Pancreas (tissue), 10 donors: ENCODE results near the gene AKAP13. TPM values are rescaled to one million over a fixed set of nuclear protein-coding genes. Genes with fewer than 3 reads are reported as not detected.
A peak's percentile ranks its signal among the peaks of the same experiment; 100 is the strongest.

ENCODE experiments used
- ATAC-seq, 4 donors: fragments of 200-7000 bp; cut with Tn5 transposase; one replicate each; pipeline versions ENCODE4 v1.8.0 to v1.9.1; 2020; ENCODE audit warnings: mild to moderate bottlenecking in 4 of 4, moderate library complexity in 4 of 4
- DNase-seq, 6 donors: peaks; one replicate each; pipeline ENCODE4 v3.0.0-alpha.2; 2020
- FAIRE-seq: peaks from 2 replicates; lab custom pipeline; 2012; peaks lifted over from hg19 to GRCh38; lab: Jason Lieb, UNC
- H3K27ac ChIP-seq, 4 donors: fragments of 200-600 bp; sonication (generic); 1 replicate in 3 of 4; 2 replicates in 1 of 4; pipeline versions ENCODE4 v1.5.0 to v1.8.0; 2020
- H3K27me3 ChIP-seq, 4 donors: fragments of 200-600 bp; one replicate each; pipeline ENCODE4 v1.8.0; 2021
- H3K36me3 ChIP-seq, 3 donors: fragments of 200-600 bp; sonication (generic) in 1 of 3; one replicate each; pipeline versions ENCODE4 v1.5.0 to v1.8.0; 2020 to 2021
- H3K4me1 ChIP-seq, 3 donors: fragments of 200-600 bp; one replicate each; pipeline ENCODE4 v1.8.0; 2021
- H3K4me3 ChIP-seq, 4 donors: fragments of 200-600 bp; sonication (generic) in 2 of 4; one replicate each; pipeline versions ENCODE4 v1.5.0 to v1.8.0; 2020 to 2021
- H3K9me3 ChIP-seq, 4 donors: fragments of 200-600 bp; one replicate each; pipeline ENCODE4 v1.8.0; 2021
- CTCF ChIP-seq, 4 donors: fragments of 200-600 bp; sonication (generic) in 3 of 4; IDR thresholded peaks; one replicate each; pipeline versions ENCODE4 v1.5.0 to v1.8.0; 2021; ENCODE audit warnings: antibody characterized with exemption in 4 of 4
- WGBS, 2 donors: extraction: QIAGEN DNeasy Blood & Tissue Kit; methylation state at CpG; one replicate each; pipeline ENCODE4 v1.1.7; 2013; 5-methylcytosine and 5-hydroxymethylcytosine counted together
- intact Hi-C, 3 donors: fragments of 100-400 bp; cut with DNase I; formaldehyde crosslinking; loops; one replicate each; pipeline versions ENCODE4 v1.11.1 to v1.14.2; 2022
- polyA plus RNA-seq, 2 donors: library from polyadenylated mRNA; stranded (reverse); fragments of 200-250 nt; gene quantifications; one replicate each; pipeline ENCODE4 v1.2.3, GENCODE V29; 2013
- total RNA-seq, 6 donors: library from RNA; stranded (reverse); fragmentation: NEBNext Ultra II Directional in 4 of 6; extraction: Animal tissue kit (Norgen Biotek cat#: 25700) in 4 of 6; gene quantifications; one replicate each; pipeline versions ENCODE4 v1.2.1 to v1.2.4, GENCODE V29; 2021 to 2023
- donor health status: healthy with polysubstance abuse.
- donor health status: DM: no; HTN: no; CAD: no; lungs with moderate emphysema.
- donor health status: DM: no; HTN: no; CAD: no.
- donor health status: control.
- donor health status: control.
- donor health status: Bipolar disorder and iron deficiency.
- donor health status: DM: yes; HTN: yes; CAD: no.
- donor health status: DM: no; HTN: no; CAD: no.
- donor health status: DM: no; HTN: no; CAD: no.
- donor health status: DM: yes; HTN: yes; CAD: no.

The AKAP13 gene
- total and polyA plus RNA-seq, 8 donors, result 64.9 to 139 (median 89.9) TPM

DNA sequence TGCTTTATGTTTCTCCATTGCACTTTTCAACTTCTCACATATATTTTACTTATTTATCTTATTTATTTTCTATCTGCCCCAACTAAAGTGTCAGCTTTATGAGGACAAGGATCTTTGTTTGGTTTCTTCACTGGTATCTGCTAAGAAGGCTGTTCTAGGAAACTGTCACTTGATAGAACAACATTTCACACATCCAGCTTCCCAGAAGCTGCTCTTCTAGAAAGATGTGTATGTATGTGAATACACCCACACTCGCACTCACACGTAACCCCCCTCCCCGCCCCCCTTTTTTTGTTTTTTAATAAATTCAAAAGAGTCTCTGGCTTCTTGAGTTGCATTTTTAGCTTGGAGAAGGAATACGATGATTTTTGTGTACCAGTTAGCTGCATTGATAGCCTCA lies 143.1 kb downstream of the AKAP13 start:
- FAIRE-seq (no peak), ATAC-seq (no peak), DNase-seq (no peak)
- peaks cover 9 to 28% (median 13%) of the 10 kb centered on the region in 3 donors for H3K4me1 ChIP-seq
- no peaks in the 10 kb centered on the region for H3K36me3 ChIP-seq
- no peaks in the 10 kb centered on the region for H3K27me3 ChIP-seq
- WGBS, 2 donors, result 88 to 92% methylated on average over 4 of the region's 4 CpGs
- H3K4me3 ChIP-seq, result no peak overlapping the region
- intact Hi-C loops, result no loop called here
- no peak overlapping the region for H3K27ac ChIP-seq
- TF ChIP-seq CTCF (IDR thresholded peaks at IDR 0.05), result no peak
- H3K9me3 ChIP-seq, result no peaks in the 10 kb centered on the region

DNA sequence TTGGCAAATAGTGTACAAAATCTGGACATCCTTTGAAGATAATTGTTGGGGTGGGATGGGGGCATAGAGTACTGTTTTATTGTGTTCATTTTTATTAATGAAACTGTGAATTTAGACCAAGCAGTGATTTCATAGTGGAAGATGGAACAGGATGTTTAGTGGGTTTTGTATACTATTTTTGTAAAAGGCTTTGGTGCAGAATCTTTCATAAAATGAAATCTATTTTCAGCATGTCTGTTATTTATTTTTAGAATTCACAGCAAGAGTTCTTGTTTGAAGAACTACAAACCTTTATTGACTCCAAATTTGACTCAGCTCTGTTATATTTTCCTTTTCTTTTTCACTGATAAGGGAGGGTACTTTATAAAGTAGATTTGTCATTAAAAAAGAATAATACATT lies 145.4 kb downstream of the AKAP13 start:
- DNase-seq (no peak), FAIRE-seq (peak; percentile 23), ATAC-seq (no peak)
- intact Hi-C loops, result no loop called here
- no peak overlapping the region for H3K4me3 ChIP-seq
- no peak for TF ChIP-seq CTCF (IDR thresholded peaks at IDR 0.05)
- H3K27me3 ChIP-seq, result no peaks in the 10 kb centered on the region
- no peak overlapping the region for H3K27ac ChIP-seq
- no peaks in the 10 kb centered on the region for H3K9me3 ChIP-seq
- H3K4me1 ChIP-seq, result peaks cover 11 to 30% (median 17%) of the 10 kb centered on the region in 3 donors
- H3K36me3 ChIP-seq, result no peaks in the 10 kb centered on the region

- ATAC-seq (peak in 3 of 4 donors; percentile 60 to 70 (median 67)), DNase-seq (no peak), FAIRE-seq (no peak)
- Histone ChIP-seq H3K9me3 (no peaks in the 10 kb centered on the region), H3K27me3 (no peaks in the 10 kb centered on the region), H3K27ac (peak overlapping the region in 2 of 4 donors; percentile 29 to 32), H3K36me3 (no peaks in the 10 kb centered on the region), H3K4me3 (no peak overlapping the region), H3K4me1 (peaks cover 16 to 39% (median 23%) of the 10 kb centered on the region in 3 donors)
- no peak for TF ChIP-seq CTCF (IDR thresholded peaks at IDR 0.05)
- intact Hi-C loops, result no loop called here
- 39 to 51% methylated on average over 3 of the region's 3 CpGs for WGBS, 2 donors
These were observed 147.5 kb downstream of the AKAP13 start for GRCh38 chr15:85527895-85528294.

DNA sequence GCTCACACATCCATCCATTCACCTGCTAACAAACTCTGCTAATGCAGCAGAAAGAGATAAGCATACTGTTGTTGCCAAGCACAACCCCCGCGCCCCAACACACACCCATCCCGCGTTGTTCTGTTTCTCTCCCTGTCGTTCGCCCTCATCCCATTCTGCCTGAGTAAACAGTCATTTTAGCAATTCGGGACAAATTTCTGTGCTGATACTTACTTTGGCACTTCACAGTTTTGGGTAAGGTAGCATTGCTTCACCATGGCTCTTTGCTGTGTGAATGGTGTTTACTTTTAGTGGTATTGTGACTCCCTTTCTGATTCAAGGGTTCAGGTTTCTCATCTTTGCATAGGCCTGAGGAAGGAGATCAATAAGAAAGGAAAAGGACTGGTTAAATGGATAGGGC lies 149.7 kb downstream of the AKAP13 start:
- no peaks in the 10 kb centered on the region for H3K36me3 ChIP-seq
- WGBS, 2 donors, result 65 to 80% methylated on average over 7 of the region's 7 CpGs
- DNase-seq (no peak), FAIRE-seq (no peak), ATAC-seq (no peak)
- H3K9me3 ChIP-seq, result no peaks in the 10 kb centered on the region
- intact Hi-C loops, result no loop called here
- no peaks in the 10 kb centered on the region for H3K27me3 ChIP-seq
- no peak overlapping the region for H3K4me3 ChIP-seq
- no peak for TF ChIP-seq CTCF (IDR thresholded peaks at IDR 0.05)
- H3K27ac ChIP-seq, result no peak overlapping the region
- peaks cover 18 to 42% (median 34%) of the 10 kb centered on the region in 3 donors for H3K4me1 ChIP-seq

- no peak for DNase-seq
- no peaks in the 10 kb centered on the region for H3K36me3 ChIP-seq
- H3K4me1 ChIP-seq, result peaks cover 18 to 42% (median 39%) of the 10 kb centered on the region in 3 donors
- 84 to 96% methylated on average over 4 of the region's 4 CpGs for WGBS, 2 donors
- no peak for ATAC-seq
- H3K27me3 ChIP-seq, result no peaks in the 10 kb centered on the region
- TF ChIP-seq CTCF (IDR thresholded peaks at IDR 0.05), result no peak
- no peak overlapping the region for H3K27ac ChIP-seq
- FAIRE-seq, result no peak
- H3K9me3 ChIP-seq, result no peaks in the 10 kb centered on the region
- intact Hi-C loops, result no loop called here
- no peak overlapping the region for H3K4me3 ChIP-seq
These were observed 150.7 kb downstream of the AKAP13 start for GRCh38 chr15:85531083-85531482.
